Measurements from ENCODE around the gene NOSTRIN.
"Not testable (repeated sequence)": the region's sequence is repeated elsewhere in the genome, so short reads cannot be mapped to it uniquely, and the experiment has no call there.

NOSTRIN gene

GRCh38 chr2:168790226-168790902, 12.1 kb upstream of the NOSTRIN start:
- DNase-seq (ENCODE audit: low read depth in 1 of 2, low spot score in 1 of 2), result no peak

- not testable (repeated sequence) for DNase-seq (ENCODE audit: low read depth in 1 of 2, low spot score in 1 of 2)
Measured at GRCh38 chr2:168791140-168791539, 11.3 kb upstream of the NOSTRIN start.

GRCh38 chr2:168793596-168793995, 8.8 kb upstream of the NOSTRIN start:
- DNase-seq (ENCODE audit: low read depth in 1 of 2, low spot score in 1 of 2), result no peak

GRCh38 chr2:168794968-168795367, 7.5 kb upstream of the NOSTRIN start:
- no peak for DNase-seq (ENCODE audit: low read depth in 1 of 2, low spot score in 1 of 2)

- no peak for DNase-seq (ENCODE audit: low read depth in 1 of 2, low spot score in 1 of 2)
Measured at GRCh38 chr2:168796090-168796577, 6.3 kb upstream of the NOSTRIN start.

GRCh38 chr2:168796583-168797285, 5.7 kb upstream of the NOSTRIN start:
- no peak for DNase-seq (ENCODE audit: low read depth in 1 of 2, low spot score in 1 of 2)

DNA sequence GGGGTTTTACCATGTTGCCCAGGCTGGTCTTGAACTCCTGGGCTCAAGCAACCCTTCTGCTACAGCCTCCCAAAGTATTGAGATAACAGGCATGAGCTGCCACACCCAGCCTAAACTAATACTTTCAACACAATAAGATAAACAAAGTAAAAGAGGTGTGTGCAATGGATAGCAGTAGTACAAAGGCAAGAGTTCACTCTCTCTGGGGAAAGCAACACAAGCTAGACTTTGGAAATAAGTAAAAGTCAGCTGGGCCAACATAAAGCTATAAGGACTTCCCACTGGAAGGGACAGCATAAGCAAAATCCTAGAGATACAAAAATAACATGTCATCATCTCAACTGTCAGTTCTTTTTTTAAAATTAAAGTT, 5.2 kb upstream of the NOSTRIN start:
- DNase-seq (ENCODE audit: low read depth in 1 of 2, low spot score in 1 of 2), result no peak

DNA sequence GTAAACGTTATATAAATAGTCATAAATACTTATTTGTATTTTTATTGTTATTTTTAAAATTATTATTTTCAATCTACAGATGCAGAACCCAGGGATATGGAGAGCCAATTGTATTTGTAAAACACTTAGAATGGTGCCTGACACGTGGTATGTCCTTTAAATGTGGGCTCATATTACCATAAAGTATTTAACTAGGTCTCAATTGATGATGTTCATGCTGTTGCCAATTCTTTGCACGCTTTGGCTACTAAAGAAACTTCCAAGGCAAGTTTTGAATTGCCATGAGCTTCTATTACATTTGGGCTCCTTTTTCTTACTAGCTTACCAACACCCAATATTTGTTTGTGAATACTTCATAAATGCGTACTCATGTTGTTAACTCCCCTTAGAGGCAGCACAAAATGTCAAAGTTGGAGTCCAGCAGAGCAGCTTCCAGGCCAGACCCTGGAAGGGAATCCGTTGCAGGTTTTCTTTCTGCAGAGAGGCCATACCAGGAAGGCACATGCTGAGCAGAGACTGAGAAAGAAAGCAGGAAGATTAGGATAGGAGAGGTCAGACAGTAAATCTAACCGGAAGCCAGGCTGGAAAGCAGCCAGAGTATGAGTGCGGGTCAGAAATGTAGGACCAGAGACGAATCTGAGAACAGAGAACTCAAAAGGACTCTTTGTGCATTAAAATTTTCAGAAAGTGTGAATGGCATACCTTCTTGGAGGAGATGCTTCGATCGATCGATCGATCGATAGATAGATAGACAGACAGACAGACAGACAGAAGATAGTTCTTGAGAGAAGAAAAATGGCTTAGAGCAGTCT, 4.2 kb upstream of the NOSTRIN start:
- DNase-seq (ENCODE audit: low read depth in 1 of 2, low spot score in 1 of 2), result no peak

- DNase-seq (ENCODE audit: low read depth in 1 of 2, low spot score in 1 of 2), result no peak
Measured at GRCh38 chr2:168798888-168799410, 3.5 kb upstream of the NOSTRIN start.

- DNase-seq (ENCODE audit: low read depth in 1 of 2, low spot score in 1 of 2), result no peak
Measured at GRCh38 chr2:168801471-168801870, 966 bp upstream of the NOSTRIN start.

DNA sequence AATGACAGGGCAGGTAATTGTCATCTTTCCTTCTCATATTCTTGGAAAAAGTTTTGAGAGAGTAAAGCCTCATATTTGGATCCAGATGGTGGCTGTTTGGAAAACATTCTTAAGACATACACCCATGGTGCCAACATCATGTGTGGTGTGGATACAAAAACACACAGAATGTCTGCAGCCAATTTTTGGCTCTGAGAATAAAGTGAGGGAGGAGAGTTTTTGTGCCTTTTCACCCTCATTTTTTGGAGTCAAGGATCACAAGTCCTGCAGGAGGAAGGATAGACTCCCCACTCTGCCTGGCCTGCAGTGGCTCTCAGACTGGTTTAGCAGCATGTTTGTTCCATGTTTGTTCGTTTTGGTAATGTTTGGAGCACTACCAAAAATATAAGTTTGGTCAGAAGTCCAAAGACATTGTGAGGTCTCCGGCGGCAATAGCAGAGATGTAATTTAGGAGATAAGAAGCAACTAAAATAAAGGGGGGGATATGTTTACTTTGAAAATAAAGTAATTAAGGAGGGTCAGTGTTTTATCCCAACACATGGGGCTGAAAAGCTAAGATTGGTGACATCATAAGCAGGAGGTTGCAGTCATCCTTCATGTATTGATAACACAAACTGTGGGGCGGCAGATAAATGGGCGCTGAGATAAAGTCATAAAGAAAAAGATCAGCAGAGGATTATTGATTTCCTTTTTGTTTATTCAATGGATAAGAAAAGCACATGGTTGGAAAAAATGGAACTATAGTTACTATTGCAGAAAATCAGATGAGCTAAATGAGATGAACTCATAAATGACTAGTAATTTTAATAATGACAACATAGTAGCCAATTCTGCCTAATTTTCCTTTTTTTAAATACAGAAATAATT, 655 bp downstream of the NOSTRIN start:
- no peak for DNase-seq (ENCODE audit: low read depth in 1 of 2, low spot score in 1 of 2)

DNA sequence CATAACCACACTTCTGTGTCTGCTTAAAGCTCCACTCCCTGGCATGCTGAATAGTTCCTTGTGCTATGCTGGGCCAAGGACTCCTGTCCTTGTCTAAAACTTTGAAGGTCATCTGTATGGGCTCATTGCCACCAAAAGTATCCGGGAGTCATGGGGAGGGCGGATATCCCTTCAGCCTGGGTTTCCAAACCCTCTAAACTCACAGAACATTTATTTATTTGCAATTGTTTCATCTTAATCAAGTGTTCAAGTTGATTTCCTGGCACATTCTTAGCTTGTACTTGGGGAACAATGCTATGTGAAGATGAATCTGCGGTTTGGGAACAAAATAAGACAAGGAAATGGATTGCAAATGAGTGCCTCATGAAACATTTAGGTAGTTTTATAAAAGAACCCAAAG, 1.8 kb downstream of the NOSTRIN start:
- DNase-seq (ENCODE audit: low read depth in 1 of 2, low spot score in 1 of 2), result no peak

GRCh38 chr2:168805615-168806014, 3.2 kb downstream of the NOSTRIN start:
- DNase-seq (ENCODE audit: low read depth in 1 of 2, low spot score in 1 of 2), result no peak

DNA sequence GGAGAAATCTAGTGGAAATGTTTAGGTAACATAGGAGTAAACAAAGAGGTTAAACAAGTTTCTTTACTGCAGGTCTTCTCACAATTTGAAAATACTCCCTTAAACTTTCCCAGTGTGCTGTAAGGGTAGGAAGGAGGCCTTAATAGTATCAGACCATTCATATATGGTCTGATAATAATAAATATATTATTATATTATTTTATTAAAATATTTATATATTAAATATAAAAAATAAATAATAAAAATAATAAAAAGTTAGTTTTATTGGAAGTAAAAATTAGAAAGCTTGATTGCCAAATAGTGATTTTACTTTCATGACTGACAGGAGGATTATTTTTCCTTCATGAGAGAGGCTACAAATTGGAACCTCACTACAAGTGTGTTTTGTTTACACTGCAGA, 7.1 kb downstream of the NOSTRIN start:
- DNase-seq (ENCODE audit: low read depth in 1 of 2, low spot score in 1 of 2), result no peak

- DNase-seq (ENCODE audit: low read depth in 1 of 2, low spot score in 1 of 2), result no peak
Measured at GRCh38 chr2:168810235-168810634, 7.8 kb downstream of the NOSTRIN start.

DNA sequence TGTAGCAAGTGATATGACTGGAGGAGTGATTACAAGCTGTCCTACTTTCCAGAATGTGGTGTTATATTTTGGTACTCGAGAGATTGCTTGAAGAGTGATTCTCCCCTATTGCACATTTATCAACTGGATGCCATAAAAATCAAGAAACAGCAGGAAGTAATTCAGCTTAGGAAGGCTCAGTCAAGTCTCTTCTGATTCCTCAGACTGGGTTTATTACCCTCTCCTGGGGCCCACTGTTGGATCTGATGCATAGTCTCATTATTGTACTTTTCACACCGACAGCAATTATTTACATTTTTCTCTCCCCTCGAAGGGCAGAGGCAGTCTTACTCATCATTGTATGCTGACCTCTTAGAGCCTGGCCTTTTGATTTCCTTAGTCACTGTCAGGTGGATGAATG, 9.3 kb downstream of the NOSTRIN start:
- no peak for DNase-seq (ENCODE audit: low read depth in 1 of 2, low spot score in 1 of 2)

- no peak for DNase-seq (ENCODE audit: low read depth in 1 of 2, low spot score in 1 of 2)
Measured at GRCh38 chr2:168814046-168814445, 11.6 kb downstream of the NOSTRIN start.

DNA sequence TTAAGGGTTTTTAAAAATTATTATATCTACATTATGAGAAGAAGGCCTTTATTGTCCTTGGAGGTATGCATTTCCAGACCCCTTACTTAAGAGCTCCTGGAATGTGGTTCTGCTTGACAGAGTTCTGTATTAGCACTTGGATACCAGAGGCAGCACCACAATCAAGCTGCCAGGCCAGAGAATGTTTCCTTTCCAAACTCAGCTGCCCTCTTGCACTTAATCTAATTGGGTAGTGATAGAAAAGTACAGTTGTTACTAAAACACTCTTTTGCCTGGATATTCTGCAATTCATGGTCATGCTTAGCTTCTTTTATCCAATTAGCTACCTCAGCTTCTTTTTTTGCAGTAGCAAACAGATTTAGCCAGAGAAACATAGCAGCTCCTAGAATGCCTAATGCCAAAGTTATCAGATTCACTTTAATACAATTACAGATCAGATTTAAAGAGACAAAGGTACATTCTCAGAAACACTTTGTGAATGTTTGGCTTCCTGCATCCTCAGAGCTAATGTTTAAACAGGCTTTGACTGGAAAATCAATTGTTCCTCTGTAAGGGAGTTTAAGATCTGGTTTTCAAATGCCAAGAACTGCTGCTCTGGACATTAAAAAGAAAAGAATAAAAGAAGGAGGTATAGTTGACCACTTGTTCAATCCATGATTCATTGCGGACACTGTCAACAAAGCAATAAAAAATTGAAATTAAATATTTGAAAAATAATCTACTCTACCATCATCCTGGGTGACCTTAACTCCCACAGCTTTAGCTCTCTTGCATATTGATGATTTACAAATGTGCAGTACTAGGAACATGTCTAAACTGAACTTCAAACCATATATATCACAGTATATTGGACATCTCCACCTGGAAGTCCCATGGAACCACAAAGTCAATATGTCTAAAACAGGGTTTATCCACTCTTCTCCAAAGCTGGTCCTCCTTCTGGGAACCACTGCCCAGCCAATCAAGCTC, 12.8 kb downstream of the NOSTRIN start:
- DNase-seq (ENCODE audit: low read depth in 1 of 2, low spot score in 1 of 2), result no peak

GRCh38 chr2:168816369-168816768, 13.9 kb downstream of the NOSTRIN start:
- no peak for DNase-seq (ENCODE audit: low read depth in 1 of 2, low spot score in 1 of 2)

Data from activated CD4-positive, alpha-beta T cell treated with anti-CD3 and anti-CD28 coated beads, Interleukin-2, amount 50 U/mL, for 24 hours (primary cell).